Measurements from ENCODE around the gene VCL.

Gene VCL

GRCh38 chr10:74160013-74160412 is 162.1 kb downstream of the VCL start:
- DNase-seq = no peak

GRCh38 chr10:74163319-74164068 is 165.6 kb downstream of the VCL start:
- no peak for DNase-seq

GRCh38 chr10:74164716-74165529 is 167.0 kb downstream of the VCL start:
- no peak for DNase-seq

- DNase-seq = no peak
Measured at GRCh38 chr10:74165530-74165901, 167.6 kb downstream of the VCL start.

- no peak for DNase-seq
Measured at GRCh38 chr10:74167443-74167842, 169.5 kb downstream of the VCL start.
